T follicular helper cell (primary cell): ENCODE data around the gene DDIT3.
"Not testable (repeated sequence)": the region's sequence is repeated elsewhere in the genome, so short reads cannot be mapped to it uniquely, and the experiment has no call there.

ENCODE experiments used
- DNase-seq: peaks from one replicate; pipeline ENCODE4 v3.0.0-alpha.2; 2020; ENCODE audit warnings: low read depth
- total RNA-seq, 2 experiments: gene quantifications; one replicate each; lab custom pipeline; 2026; lab: John Stamatoyannopoulos, UW

The DDIT3 gene
- total RNA-seq: 14.1 to 26.3 reads per million in 2 experiments

- peak; percentile 100 for DNase-seq
These were observed at the start of gene DDIT3 for GRCh38 chr12:57520053-57520818. Gene DDIT3 (minus strand): TSS chr12:57520514. CDS start chr12:57517406, 3,108 bp downstream.

DNA sequence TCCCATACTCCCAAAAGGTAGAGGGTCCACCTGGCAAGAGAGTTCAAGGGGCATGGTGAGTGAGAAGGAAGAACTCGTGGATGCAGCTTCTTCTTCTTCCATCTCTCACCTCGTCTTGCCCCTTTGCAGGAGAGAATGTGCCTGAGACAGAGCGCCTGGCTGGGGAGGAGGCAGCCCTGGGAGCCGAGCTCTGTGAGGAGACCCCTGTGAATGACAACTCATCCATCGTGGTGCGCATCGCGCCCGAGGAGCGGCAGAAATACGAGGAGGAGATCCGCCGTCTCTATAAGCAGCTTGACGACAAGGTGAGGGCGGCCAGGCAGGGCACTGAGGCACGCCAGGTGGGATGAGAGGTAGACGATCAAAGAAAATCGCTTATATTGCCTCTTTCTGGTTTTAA, 49.5 kb upstream of the DDIT3 start:
- no peak for DNase-seq

DNA sequence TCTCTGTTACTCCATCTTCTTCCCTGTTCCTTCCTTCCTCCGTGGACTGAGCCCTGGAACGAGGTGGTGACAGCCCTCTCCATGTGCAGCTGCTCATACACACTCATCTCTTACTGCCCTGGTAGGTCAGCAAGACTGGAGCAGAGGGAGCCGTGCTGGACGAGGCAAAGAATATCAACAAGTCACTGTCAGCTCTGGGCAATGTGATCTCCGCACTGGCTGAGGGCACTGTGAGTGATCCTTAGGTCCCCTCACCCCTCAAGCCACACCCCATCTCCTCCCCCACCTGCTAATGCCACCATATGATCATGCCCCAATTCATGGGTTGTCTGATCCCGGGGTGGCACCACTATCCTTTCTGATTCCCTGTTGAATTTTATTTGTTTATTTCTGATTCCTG, 48.5 kb upstream of the DDIT3 start:
- no peak for DNase-seq

GRCh38 chr12:57564178-57564740, 43.9 kb upstream of the DDIT3 start:
- DNase-seq: no peak

DNA sequence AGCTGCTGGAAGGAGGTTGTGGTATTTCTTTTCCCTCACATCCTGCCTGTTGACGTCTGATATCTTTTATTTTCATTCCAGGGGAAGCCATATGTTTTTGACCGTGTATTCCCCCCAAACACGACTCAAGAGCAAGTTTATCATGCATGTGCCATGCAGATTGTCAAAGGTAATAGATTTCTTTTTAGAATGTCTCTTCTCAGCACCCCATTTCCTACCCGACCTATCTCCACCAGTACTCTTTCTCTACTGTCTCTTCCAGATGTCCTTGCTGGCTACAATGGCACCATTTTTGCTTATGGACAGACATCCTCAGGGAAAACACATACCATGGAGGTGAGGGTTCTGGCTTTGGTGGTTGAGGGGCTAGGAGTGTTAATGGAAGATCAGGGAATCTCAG, 43.0 kb upstream of the DDIT3 start:
- DNase-seq: no peak

DNA sequence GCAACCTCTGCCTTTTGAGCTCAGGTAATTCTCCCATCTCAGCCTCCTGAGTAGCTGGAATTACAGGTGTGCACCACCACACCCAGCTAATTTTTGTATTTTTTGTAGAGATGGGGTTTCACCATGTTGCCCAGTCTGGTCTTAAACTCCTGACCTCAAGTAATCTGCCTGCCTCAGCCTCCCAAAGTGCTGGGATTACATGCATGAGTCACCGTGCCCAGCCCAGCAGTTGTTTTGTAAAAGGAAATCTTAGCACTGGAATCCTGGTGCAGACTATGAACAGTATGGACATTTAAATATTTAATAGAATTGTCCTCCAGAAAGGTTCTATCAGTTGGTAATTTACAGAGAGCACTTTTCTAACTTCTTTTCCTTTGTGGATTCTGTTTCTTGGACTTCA, 40.8 kb upstream of the DDIT3 start:
- not testable (repeated sequence) for DNase-seq

DNA sequence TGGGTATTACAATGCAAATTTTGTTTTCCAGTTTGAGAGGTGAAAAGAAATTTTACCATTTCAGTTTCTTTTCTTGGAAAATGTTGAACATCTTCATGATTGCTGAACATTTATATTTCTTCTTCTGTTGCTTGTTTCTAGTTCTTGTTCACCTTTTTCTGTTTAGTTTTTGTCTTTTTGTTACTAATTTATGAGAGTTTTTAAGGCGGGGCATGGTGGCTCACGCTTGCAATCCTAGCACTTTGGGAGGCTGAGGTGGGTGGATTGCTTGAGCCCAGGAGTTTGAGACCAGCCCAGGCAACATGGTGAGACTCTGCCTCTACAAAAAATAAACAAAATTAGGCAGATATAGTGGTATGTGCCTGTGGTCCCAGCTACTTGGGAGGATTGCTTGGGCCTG, 40.2 kb upstream of the DDIT3 start:
- DNase-seq: no peak

- no peak for DNase-seq
These were observed 38.5 kb upstream of the DDIT3 start for GRCh38 chr12:57558864-57559263.

- no peak for DNase-seq
These were observed 34.6 kb upstream of the DDIT3 start for GRCh38 chr12:57554897-57555296.

DNA sequence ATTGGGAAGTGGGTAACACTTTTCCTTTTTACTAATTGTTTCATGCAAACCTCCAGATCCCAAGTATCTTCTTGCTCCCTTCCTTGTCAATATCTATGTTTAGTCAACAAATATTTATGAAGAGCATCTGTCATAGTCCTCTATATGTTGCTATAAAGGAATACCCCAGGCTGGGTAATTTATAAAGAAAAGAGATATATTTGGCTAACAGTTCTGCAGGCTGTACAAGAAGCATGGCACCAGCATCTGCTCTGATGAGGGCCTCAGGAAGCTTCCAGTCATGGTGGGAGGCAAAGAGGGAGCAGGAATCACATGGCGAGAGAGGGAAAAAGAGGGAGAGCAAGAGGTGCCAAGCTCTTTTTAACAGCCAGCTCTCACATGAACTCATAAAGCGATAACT, 34.1 kb upstream of the DDIT3 start:
- no peak for DNase-seq

DNA sequence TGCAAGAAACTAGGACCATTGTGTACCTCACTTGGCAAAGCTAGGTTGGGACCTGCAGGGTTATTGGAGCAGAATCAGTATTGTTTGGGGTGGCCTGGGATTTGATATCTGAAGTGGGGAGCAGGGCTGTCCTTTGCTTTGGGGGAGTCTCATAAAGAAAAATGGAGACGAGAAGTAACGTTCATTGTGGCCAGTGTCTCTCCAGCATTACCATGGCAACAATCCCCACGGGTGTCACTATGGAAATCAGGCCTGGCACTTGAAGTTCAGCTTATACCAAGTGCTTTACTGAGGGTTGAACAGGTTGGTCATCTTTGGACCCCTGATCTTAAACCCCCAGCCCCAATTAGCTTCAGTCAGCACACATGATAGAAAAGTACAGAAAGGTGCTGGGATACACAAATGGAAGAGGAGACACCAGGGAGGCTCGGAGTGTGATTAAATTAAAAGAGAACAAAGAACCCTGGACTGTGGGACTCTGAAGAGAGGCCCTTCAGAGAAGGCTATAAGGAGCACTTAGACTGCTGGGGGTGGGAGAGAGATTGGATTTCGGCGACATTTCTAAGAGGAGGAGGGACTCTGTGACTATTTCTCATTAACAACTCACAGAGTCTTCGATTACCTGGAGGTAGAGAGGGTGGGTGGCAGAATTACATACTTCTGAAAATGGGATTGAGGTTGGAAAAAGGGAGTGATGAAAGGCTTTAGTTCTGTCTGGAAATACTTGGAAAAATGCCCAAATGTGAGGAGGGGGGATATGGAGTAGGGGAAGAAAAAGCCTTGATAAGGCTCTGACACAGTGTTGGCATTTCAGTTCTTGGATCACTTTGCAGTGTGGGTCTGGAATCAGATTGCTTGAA, 33.3 kb upstream of the DDIT3 start:
- DNase-seq: no peak

DNA sequence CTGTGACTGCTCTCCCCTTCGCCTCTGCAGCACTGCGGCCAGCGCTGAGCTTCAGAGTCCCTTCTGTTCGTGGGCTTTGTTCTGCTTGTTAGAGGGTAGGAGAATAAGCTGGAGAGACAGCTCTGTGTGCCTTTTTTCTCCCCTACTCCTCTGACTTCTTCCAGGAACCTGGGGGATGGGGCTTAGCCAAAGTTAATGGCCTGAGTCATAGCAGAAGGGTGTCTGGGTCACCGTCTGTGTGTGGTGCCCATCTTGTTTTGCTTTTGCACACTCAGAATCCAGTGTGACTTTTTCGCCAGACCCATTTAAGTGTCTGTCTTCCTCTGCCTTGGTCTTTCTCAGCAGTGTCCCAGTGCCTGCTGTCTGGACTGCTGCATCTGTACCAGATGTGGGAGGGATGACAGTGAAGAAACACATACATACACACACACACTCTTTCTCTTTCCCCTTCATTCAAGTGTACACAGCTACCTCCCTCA, 32.6 kb upstream of the DDIT3 start:
- DNase-seq: no peak

- DNase-seq: no peak
These were observed 32.0 kb upstream of the DDIT3 start for GRCh38 chr12:57552306-57552651.

DNA sequence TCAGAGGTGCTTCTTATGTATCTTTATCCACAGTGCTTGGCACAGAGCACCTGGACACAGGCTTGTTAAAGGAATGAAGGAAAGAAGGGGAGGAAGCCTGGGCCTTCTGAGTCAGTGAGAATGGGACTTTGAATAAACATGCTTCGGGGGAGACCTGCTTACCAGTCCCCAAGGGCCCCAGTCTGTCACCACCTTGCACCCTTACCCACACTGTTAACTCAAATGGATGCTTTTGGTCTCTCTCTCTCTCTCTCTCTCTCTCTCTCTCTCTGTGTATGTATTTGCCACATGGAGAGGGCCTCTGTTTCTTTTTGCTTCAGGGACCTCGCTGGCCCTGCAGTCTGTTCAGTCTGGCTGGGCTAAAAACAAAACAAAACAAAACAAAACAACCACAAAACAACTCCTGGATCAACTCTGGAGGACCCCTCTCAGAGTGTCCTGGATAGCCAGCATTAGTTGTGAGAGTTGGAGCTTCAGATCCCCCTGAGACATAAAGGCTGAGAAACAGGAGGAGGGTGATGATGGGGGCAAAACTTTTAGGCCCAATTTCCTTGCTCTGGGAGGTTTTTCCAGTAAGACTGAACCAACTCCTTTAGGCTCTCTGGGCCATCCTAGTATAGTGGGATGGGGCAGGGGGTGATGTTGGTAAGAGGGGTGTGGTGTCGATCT, 31.5 kb upstream of the DDIT3 start:
- DNase-seq: no peak

GRCh38 chr12:57550641-57551549, 30.6 kb upstream of the DDIT3 start:
- no peak for DNase-seq

DNA sequence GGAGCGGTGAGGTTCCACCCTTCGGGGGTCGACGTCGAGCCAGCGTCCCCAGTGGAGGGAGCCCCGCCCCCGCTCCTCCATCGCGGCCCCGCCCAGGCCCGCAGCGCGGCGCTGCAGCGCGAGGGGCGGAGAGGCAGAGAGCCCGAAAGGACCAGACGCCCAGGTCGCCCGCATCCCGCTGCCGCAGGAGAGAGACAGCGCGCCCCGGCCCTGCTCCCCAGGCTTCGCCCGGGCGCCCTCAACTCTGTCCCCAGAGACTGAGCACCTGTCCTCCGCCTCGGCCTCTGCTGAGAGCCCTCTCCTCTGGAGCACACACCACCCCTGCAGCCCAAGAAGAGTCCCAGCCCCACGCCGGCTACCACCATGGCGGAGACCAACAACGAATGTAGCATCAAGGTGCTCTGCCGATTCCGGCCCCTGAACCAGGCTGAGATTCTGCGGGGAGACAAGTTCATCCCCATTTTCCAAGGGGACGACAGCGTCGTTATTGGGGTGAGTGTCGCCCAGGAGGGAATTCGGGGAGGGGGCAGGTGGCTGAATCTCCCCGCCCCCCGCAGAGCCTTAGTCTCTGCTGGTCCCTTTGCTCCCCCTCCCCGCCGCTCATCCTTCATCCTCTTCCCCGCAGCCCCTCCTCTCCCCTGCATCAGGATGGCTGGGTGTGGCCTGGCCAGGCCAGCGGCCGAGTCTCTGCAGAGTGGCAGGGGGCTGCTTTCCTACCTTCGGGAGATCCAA, 29.8 kb upstream of the DDIT3 start, which contains the start of gene KIF5A:
Gene KIF5A (plus strand): TSS at position 136 of the 732 bp plus-strand sequence. CDS start 228 bp downstream, at position 364.
- DNase-seq: peak; percentile 38

DNA sequence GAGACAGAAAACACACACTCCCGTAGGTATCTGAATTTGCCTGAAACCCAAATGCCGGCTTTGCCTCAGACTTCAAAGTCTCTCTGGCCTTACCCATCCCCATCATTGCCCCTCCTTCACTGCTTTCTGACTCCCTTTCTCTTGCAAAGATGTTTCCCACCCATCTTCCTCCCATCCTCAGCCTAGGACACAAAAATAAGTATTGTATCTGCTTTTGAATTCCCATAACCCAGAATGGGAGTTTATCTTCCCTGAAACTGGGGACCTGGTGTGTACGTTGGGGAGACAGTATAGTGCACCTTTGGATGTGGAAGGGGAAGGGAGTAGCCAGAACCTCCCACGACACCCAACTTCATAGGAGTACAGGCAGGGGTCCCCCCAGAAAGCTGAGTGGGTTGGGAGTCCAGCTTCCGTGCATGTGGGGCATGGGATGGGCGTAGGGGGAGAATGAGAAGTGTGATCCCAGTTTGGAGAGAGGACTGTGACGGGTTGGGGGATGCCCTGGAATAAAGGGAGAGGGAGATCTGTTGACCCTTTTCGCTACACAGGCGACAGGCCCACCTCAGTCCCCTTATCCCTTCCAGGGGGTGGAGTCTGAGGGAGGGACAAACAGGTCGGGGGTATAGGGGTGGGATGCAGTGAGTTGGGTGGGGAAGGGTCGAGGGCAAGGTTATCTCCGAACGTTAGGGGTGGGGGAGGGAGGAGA, 29.0 kb upstream of the DDIT3 start:
- no peak for DNase-seq

- no peak for DNase-seq
These were observed 28.2 kb upstream of the DDIT3 start for GRCh38 chr12:57548488-57548887.

DNA sequence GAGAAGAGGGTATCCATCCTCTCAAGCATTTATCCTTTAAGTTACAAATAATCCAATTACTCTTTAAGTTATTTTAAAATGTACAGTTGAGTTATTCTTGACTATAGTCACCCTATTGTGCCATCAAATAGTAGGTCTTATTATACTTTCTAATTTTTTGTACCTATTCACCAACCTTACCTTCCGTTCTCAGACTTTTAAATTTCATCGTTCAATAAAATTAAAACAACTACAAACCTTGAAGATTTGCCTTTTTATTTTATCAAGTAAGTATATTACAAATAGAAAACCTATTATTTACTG, 27.6 kb upstream of the DDIT3 start:
- DNase-seq: no peak
